ENCODE measurements around the gene ADGRF5. TPM values are rescaled to one million over a fixed set of nuclear protein-coding genes. Genes with fewer than 3 reads are reported as not detected.

Gene ADGRF5, protein sequence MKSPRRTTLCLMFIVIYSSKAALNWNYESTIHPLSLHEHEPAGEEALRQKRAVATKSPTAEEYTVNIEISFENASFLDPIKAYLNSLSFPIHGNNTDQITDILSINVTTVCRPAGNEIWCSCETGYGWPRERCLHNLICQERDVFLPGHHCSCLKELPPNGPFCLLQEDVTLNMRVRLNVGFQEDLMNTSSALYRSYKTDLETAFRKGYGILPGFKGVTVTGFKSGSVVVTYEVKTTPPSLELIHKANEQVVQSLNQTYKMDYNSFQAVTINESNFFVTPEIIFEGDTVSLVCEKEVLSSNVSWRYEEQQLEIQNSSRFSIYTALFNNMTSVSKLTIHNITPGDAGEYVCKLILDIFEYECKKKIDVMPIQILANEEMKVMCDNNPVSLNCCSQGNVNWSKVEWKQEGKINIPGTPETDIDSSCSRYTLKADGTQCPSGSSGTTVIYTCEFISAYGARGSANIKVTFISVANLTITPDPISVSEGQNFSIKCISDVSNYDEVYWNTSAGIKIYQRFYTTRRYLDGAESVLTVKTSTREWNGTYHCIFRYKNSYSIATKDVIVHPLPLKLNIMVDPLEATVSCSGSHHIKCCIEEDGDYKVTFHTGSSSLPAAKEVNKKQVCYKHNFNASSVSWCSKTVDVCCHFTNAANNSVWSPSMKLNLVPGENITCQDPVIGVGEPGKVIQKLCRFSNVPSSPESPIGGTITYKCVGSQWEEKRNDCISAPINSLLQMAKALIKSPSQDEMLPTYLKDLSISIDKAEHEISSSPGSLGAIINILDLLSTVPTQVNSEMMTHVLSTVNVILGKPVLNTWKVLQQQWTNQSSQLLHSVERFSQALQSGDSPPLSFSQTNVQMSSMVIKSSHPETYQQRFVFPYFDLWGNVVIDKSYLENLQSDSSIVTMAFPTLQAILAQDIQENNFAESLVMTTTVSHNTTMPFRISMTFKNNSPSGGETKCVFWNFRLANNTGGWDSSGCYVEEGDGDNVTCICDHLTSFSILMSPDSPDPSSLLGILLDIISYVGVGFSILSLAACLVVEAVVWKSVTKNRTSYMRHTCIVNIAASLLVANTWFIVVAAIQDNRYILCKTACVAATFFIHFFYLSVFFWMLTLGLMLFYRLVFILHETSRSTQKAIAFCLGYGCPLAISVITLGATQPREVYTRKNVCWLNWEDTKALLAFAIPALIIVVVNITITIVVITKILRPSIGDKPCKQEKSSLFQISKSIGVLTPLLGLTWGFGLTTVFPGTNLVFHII (N-terminal part only)
- not detected for polyA plus RNA-seq (2013)

DNA sequence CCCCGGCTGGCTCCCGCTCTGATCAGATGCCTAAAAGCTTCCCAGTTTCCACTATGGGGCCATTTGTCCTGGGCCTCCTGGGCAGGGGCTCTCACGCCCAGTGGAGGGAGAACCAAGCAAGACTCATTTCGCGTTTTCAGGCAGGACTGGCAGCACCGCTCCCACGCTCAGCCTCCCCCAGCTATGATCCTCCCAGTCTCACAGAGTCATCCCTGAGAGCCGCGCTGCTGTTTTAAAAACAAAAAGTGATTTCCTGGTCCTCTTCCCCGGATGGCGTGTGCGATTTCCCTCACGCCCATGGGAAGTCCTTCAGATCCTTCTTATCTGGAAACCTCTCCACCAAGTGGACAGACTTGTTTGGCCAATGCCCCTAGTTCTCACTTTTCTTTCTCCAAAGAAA, at the start of gene ADGRF5:
Gene ADGRF5, minus strand, starts transcription at position 208 of the 400 bp plus-strand sequence. CDS start 15,176 bp downstream, outside the sequence.
- no peaks in the 10 kb centered on the region for H3K4me1 ChIP-seq (ENCODE audit: control extremely low read depth in 1 of 4, control insufficient read depth in 4 of 4, insufficient read depth in 4 of 4, low read length in 3 of 4)
- POLR2A ChIA-PET, result no interaction called here
- no peak for DNase-seq
- H3K36me3 ChIP-seq (ENCODE audit: control insufficient read depth in 4 of 4, insufficient read depth in 4 of 4, low read length in 3 of 4), result no peaks in the 10 kb centered on the region
- H3K27ac ChIP-seq (ENCODE audit: insufficient read depth in 1 of 2, low read depth in 1 of 2, low read length in 2 of 2, poor library complexity in 1 of 2, severe bottlenecking in 2 of 2), result no peak within 1 kb of the TSS
- H3K9me3 ChIP-seq (ENCODE audit: control extremely low read depth in 1 of 5, control insufficient read depth in 4 of 5, insufficient read depth in 2 of 5, low read depth in 1 of 5, low read length in 4 of 5), result no peaks in the 10 kb centered on the region
- H3K27me3 ChIP-seq (replicated peaks in 2 of 5; ENCODE audit: control insufficient read depth in 4 of 5, insufficient read depth in 5 of 5, low read length in 4 of 5), result no peaks in the 10 kb centered on the region
- WGBS (ENCODE audit: insufficient coverage), result 97% methylated on average over 10 of the region's 13 CpGs
- CTCF ChIA-PET, result interaction anchor here (1.7 kb wide), 1 partner anchor 17 kb away, joined by 4 read pairs; no protein-coding TSS in a partner anchor
- no peak within 1 kb of the TSS for H3K4me3 ChIP-seq (ENCODE audit: control insufficient read depth in 1 of 7, extremely low read depth in 1 of 7, insufficient read depth in 4 of 7, low read depth in 2 of 7, low read length in 6 of 7)

DNA sequence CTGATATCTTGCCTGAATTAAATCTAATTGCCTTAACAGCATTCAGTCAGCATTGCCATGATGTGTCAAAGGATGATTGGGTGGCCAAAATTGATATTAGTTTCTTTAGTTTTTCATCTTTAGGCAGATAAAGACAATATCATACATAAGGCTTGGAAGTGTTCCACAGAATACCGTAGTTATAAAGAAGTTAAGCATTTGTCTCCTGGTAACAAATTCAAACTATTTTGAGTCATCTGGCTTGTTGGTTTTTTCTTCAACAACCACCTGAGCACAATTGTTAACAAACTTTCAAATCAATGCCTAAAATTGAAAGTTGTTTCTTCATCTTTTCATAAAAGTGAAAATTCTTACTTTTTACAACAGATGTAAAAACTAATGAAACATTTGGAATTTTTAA, 47.5 kb upstream of the ADGRF5 start:
- H3K27me3 ChIP-seq (replicated peaks in 2 of 5; ENCODE audit: control insufficient read depth in 4 of 5, insufficient read depth in 5 of 5, low read length in 4 of 5), result no peaks in the 10 kb centered on the region
- H3K4me1 ChIP-seq (ENCODE audit: control extremely low read depth in 1 of 4, control insufficient read depth in 4 of 4, insufficient read depth in 4 of 4, low read length in 3 of 4), result no peaks in the 10 kb centered on the region
- DNase-seq, result no peak
- H3K4me3 ChIP-seq (ENCODE audit: control insufficient read depth in 1 of 7, extremely low read depth in 1 of 7, insufficient read depth in 4 of 7, low read depth in 2 of 7, low read length in 6 of 7), result no peak overlapping the region
- H3K36me3 ChIP-seq (ENCODE audit: control insufficient read depth in 4 of 4, insufficient read depth in 4 of 4, low read length in 3 of 4), result no peaks in the 10 kb centered on the region
- no peaks in the 10 kb centered on the region for H3K9me3 ChIP-seq (ENCODE audit: control extremely low read depth in 1 of 5, control insufficient read depth in 4 of 5, insufficient read depth in 2 of 5, low read depth in 1 of 5, low read length in 4 of 5)
- ChIA-PET POLR2A (no interaction called here), CTCF (interaction anchor here (1.3 kb wide), 1 partner anchor 78 kb away, joined by 3 read pairs; no protein-coding TSS in a partner anchor)
- WGBS (ENCODE audit: insufficient coverage), result 100% methylated on average over 1 of the region's 1 CpG
- H3K27ac ChIP-seq (ENCODE audit: insufficient read depth in 1 of 2, low read depth in 1 of 2, low read length in 2 of 2, poor library complexity in 1 of 2, severe bottlenecking in 2 of 2), result no peak overlapping the region

DNA sequence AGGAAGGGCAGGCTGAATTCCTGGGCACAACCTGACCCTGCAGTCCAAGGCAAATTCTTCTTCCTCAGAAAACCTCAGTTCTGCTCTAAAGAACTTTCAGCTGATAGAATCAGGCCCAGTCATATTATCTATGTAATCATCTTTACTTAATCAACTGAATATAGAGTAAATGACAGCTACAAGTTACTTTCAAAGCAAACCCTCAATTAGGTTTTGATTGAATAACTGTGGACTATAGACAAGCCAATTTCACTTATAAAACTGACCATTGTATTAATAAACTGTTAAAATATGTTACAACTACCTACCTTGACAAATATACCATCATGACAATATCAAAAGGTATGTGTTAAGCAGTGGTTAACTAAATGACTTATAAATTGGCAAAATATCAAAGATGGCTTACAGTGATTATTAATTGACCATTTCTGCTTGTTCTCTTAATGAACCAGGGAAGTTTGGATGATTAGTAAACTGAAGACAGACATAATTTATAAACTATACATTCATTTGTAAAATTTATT, 46.1 kb upstream of the ADGRF5 start:
- ChIA-PET POLR2A (no interaction called here), CTCF (interaction anchor here (1.3 kb wide), 1 partner anchor 79 kb away, joined by 3 read pairs; no protein-coding TSS in a partner anchor)
- DNase-seq, result no peak
- Histone ChIP-seq H3K9me3 (ENCODE audit: control extremely low read depth in 1 of 5, control insufficient read depth in 4 of 5, insufficient read depth in 2 of 5, low read depth in 1 of 5, low read length in 4 of 5) (no peaks in the 10 kb centered on the region), H3K4me3 (ENCODE audit: control insufficient read depth in 1 of 7, extremely low read depth in 1 of 7, insufficient read depth in 4 of 7, low read depth in 2 of 7, low read length in 6 of 7) (no peak overlapping the region), H3K27ac (ENCODE audit: insufficient read depth in 1 of 2, low read depth in 1 of 2, low read length in 2 of 2, poor library complexity in 1 of 2, severe bottlenecking in 2 of 2) (no peak overlapping the region), H3K36me3 (ENCODE audit: control insufficient read depth in 4 of 4, insufficient read depth in 4 of 4, low read length in 3 of 4) (no peaks in the 10 kb centered on the region), H3K4me1 (ENCODE audit: control extremely low read depth in 1 of 4, control insufficient read depth in 4 of 4, insufficient read depth in 4 of 4, low read length in 3 of 4) (no peaks in the 10 kb centered on the region), H3K27me3 (replicated peaks in 2 of 5; ENCODE audit: control insufficient read depth in 4 of 5, insufficient read depth in 5 of 5, low read length in 4 of 5) (no peaks in the 10 kb centered on the region)

DNA sequence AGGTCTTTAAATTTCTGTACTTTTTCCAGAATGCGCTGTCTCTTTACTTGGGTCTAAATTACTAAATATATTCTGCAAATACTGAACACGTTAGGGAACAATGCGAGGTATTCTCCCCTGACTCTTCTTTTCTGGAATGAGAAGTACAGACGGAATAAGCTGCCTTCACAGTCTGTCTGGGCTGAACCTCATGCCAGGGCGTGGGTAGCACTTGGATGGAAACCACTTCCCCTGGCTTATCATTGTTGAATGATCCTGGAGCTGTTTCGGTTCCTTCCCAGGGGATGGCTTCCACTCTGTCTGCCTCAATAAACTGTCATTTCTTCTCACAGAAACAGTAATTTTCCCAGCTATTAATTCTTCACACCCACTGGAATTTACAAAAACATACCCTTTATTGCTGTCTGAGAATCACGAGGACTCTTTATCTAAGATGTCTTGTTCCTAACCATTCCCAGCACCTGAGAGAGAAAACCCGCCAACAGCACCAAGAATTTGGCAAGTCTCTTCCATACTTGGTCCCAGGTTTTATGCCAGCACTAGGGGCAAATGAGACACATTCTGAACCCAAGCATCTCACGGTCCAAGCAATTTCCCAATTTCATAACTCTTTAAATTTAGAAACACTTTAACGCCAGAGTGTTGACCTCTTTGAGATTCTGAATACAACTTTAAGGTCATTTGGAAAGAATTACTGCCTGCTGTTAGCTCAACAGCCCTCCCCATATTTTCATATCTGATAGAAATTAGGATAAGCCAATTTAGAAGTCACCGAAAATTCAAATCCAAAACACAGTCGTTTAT, 43.2 kb upstream of the ADGRF5 start:
- Histone ChIP-seq H3K27ac (ENCODE audit: insufficient read depth in 1 of 2, low read depth in 1 of 2, low read length in 2 of 2, poor library complexity in 1 of 2, severe bottlenecking in 2 of 2) (no peak overlapping the region), H3K27me3 (replicated peaks in 2 of 5; ENCODE audit: control insufficient read depth in 4 of 5, insufficient read depth in 5 of 5, low read length in 4 of 5) (no peaks in the 10 kb centered on the region), H3K36me3 (ENCODE audit: control insufficient read depth in 4 of 4, insufficient read depth in 4 of 4, low read length in 3 of 4) (no peaks in the 10 kb centered on the region), H3K9me3 (ENCODE audit: control extremely low read depth in 1 of 5, control insufficient read depth in 4 of 5, insufficient read depth in 2 of 5, low read depth in 1 of 5, low read length in 4 of 5) (no peaks in the 10 kb centered on the region), H3K4me1 (ENCODE audit: control extremely low read depth in 1 of 4, control insufficient read depth in 4 of 4, insufficient read depth in 4 of 4, low read length in 3 of 4) (peaks cover 0 to 5% (median 4%) of the 10 kb centered on the region in 4 experiments), H3K4me3 (ENCODE audit: control insufficient read depth in 1 of 7, extremely low read depth in 1 of 7, insufficient read depth in 4 of 7, low read depth in 2 of 7, low read length in 6 of 7) (no peak overlapping the region)
- no peak for DNase-seq
- ChIA-PET POLR2A (no interaction called here), CTCF (interaction anchor here (0.8 kb wide), 1 partner anchor 82 kb away, joined by 3 read pairs; no protein-coding TSS in a partner anchor)
- 95% methylated on average over 9 of the region's 12 CpGs for WGBS (ENCODE audit: insufficient coverage)

DNA sequence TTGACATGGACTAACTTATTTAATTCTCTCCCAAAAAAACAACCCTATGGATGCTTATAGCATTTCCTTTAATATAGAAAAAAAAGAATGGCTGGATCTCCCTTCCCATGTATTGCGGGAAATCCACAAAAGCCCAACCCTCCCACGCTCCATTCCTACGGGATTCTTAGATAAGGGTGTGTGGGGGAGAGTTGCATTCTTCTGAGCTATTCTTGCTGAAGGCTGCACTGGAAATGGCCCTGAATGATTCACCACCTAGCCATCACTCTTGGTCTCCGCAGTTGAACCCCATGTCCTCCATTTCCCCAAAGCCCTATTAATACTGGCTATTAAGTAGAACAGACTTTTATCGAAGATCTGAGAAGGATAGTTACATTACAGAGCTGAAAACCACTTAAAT, 41.9 kb upstream of the ADGRF5 start:
- DNase-seq, result no peak
- Histone ChIP-seq H3K4me1 (ENCODE audit: control extremely low read depth in 1 of 4, control insufficient read depth in 4 of 4, insufficient read depth in 4 of 4, low read length in 3 of 4) (peaks cover 0 to 5% (median 4%) of the 10 kb centered on the region in 4 experiments), H3K4me3 (ENCODE audit: control insufficient read depth in 1 of 7, extremely low read depth in 1 of 7, insufficient read depth in 4 of 7, low read depth in 2 of 7, low read length in 6 of 7) (no peak overlapping the region), H3K9me3 (ENCODE audit: control extremely low read depth in 1 of 5, control insufficient read depth in 4 of 5, insufficient read depth in 2 of 5, low read depth in 1 of 5, low read length in 4 of 5) (no peaks in the 10 kb centered on the region), H3K36me3 (ENCODE audit: control insufficient read depth in 4 of 4, insufficient read depth in 4 of 4, low read length in 3 of 4) (no peaks in the 10 kb centered on the region), H3K27me3 (replicated peaks in 2 of 5; ENCODE audit: control insufficient read depth in 4 of 5, insufficient read depth in 5 of 5, low read length in 4 of 5) (no peaks in the 10 kb centered on the region), H3K27ac (ENCODE audit: insufficient read depth in 1 of 2, low read depth in 1 of 2, low read length in 2 of 2, poor library complexity in 1 of 2, severe bottlenecking in 2 of 2) (no peak overlapping the region)
- ChIA-PET POLR2A (no interaction called here), CTCF (interaction anchor here (0.9 to 1.6 kb wide), 2 partner anchors 8 to 27 kb away, joined by 3 read pairs; no protein-coding TSS in a partner anchor)
- WGBS (ENCODE audit: insufficient coverage), result 71% methylated on average over 2 of the region's 5 CpGs

DNA sequence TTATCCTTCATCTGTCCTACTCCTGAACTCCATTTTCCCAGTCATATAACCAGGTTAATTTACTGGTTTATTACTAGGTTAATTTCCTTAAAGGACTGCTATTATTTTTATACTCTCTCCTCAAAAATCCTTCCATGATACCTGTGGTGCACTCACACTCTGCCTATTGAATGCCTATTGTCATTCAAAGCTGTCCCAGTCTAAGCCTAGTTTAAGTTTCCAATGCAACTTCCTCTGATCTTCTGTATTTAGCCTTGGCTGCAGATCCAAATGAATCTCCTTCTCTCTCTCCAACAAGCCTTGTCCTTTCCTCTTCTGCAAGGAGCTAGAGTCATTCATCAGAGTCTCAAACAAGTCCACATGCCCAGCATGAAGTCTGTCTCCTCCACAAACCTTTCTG, 41.3 kb upstream of the ADGRF5 start:
- no peaks in the 10 kb centered on the region for H3K36me3 ChIP-seq (ENCODE audit: control insufficient read depth in 4 of 4, insufficient read depth in 4 of 4, low read length in 3 of 4)
- H3K9me3 ChIP-seq (ENCODE audit: control extremely low read depth in 1 of 5, control insufficient read depth in 4 of 5, insufficient read depth in 2 of 5, low read depth in 1 of 5, low read length in 4 of 5), result no peaks in the 10 kb centered on the region
- H3K27ac ChIP-seq (ENCODE audit: insufficient read depth in 1 of 2, low read depth in 1 of 2, low read length in 2 of 2, poor library complexity in 1 of 2, severe bottlenecking in 2 of 2), result no peak overlapping the region
- DNase-seq, result no peak
- peaks cover 0 to 5% (median 4%) of the 10 kb centered on the region in 4 experiments for H3K4me1 ChIP-seq (ENCODE audit: control extremely low read depth in 1 of 4, control insufficient read depth in 4 of 4, insufficient read depth in 4 of 4, low read length in 3 of 4)
- H3K27me3 ChIP-seq (replicated peaks in 2 of 5; ENCODE audit: control insufficient read depth in 4 of 5, insufficient read depth in 5 of 5, low read length in 4 of 5), result no peaks in the 10 kb centered on the region
- H3K4me3 ChIP-seq (ENCODE audit: control insufficient read depth in 1 of 7, extremely low read depth in 1 of 7, insufficient read depth in 4 of 7, low read depth in 2 of 7, low read length in 6 of 7), result no peak overlapping the region
- ChIA-PET CTCF (interaction anchor here (1.6 kb wide), 1 partner anchor 27 kb away, joined by 3 read pairs; no protein-coding TSS in a partner anchor), POLR2A (no interaction called here)

Measured in common myeloid progenitor, CD34-positive (primary cell).